ENCODE measurements around the gene SLC13A4.
"Not testable (repeated sequence)": the region's sequence is repeated elsewhere in the genome, so short reads cannot be mapped to it uniquely, and the experiment has no call there.

The SLC13A4 gene

DNA sequence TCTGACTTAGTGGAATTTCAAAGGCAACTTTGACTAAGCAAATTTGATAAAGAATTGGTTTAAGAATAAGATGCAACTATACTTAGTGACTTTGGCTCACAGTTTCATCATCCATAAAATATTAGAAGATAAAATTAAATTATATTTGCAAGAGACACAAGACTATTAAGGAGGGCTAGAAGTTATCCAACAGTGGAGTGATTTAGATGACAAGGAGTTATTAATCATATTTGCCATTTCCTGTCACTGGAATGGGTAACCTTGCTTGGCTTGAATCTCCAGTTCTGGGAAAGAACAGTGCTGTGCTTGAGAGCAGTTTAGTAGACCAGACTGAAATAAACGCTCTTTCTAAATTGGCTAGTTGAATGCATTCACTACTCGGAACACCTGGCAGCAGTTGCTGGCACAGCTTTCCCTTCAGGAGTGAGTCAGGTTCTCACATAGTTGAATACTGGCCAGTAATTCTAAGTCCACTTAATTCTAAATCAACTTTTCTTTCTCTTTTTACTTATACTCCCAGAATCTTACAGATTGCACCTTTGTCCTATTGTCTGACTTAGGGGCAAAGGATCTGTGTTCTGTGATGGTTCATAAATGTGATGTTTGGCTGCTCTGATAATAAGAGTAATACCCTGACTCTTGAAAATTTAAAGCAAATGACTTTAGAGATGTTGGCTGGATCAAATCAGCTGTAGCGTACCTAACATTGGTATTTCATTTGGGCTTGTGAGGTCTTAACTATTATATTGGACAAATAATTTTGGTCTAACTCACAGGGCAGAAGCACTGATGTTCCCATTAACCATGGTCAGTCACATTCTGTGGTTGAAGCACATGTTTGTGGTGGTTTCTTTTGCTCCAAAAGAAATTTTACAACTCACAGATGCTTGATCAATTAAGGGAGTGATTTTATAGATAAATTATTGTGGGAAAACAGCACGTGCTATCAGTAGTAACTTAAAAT lies 49.1 kb downstream of the SLC13A4 start:
- Mint-ChIP-seq H3K4me1 (peaks cover 6% of the 10 kb centered on the region), H3K27me3 (ENCODE audit: low read depth, poor library complexity) (peaks cover 4% of the 10 kb centered on the region), H3K4me3 (no peak overlapping the region), H3K36me3 (ENCODE audit: low read depth) (peaks cover 36% of the 10 kb centered on the region), H3K27ac (no peak overlapping the region), H3K9me3 (no peaks in the 10 kb centered on the region)
- TF ChIP-seq, protein P1, sequence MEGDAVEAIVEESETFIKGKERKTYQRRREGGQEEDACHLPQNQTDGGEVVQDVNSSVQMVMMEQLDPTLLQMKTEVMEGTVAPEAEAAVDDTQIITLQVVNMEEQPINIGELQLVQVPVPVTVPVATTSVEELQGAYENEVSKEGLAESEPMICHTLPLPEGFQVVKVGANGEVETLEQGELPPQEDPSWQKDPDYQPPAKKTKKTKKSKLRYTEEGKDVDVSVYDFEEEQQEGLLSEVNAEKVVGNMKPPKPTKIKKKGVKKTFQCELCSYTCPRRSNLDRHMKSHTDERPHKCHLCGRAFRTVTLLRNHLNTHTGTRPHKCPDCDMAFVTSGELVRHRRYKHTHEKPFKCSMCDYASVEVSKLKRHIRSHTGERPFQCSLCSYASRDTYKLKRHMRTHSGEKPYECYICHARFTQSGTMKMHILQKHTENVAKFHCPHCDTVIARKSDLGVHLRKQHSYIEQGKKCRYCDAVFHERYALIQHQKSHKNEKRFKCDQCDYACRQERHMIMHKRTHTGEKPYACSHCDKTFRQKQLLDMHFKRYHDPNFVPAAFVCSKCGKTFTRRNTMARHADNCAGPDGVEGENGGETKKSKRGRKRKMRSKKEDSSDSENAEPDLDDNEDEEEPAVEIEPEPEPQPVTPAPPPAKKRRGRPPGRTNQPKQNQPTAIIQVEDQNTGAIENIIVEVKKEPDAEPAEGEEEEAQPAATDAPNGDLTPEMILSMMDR (IDR thresholded peaks at IDR 0.05): no peak
- no peak for DNase-seq

DNA sequence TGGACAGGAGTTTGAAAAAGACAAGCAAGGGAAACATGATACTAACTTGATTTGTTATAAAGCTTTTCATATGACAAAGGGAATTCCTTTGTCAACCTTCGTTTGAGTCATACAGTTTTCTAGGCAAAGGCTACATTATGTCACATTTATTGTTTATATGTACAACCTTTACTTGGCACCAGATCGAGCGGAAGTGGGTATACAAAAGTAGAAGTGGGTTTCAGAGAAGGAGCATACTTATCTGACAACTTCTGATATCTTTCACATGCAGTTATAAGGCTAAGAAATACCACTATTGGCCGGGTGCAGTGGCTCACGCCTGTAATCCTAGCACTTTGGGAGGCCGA lies 54.7 kb downstream of the SLC13A4 start:
- Mint-ChIP-seq H3K27ac (peak overlapping the region; percentile 4), H3K36me3 (ENCODE audit: low read depth) (peaks cover 41% of the 10 kb centered on the region), H3K27me3 (ENCODE audit: low read depth, poor library complexity) (no peaks in the 10 kb centered on the region), H3K4me3 (no peak overlapping the region), H3K9me3 (peaks cover 7% of the 10 kb centered on the region), H3K4me1 (peaks cover 25% of the 10 kb centered on the region)
- TF ChIP-seq, protein P1 (IDR thresholded peaks at IDR 0.05): no peak
- no peak for DNase-seq

DNA sequence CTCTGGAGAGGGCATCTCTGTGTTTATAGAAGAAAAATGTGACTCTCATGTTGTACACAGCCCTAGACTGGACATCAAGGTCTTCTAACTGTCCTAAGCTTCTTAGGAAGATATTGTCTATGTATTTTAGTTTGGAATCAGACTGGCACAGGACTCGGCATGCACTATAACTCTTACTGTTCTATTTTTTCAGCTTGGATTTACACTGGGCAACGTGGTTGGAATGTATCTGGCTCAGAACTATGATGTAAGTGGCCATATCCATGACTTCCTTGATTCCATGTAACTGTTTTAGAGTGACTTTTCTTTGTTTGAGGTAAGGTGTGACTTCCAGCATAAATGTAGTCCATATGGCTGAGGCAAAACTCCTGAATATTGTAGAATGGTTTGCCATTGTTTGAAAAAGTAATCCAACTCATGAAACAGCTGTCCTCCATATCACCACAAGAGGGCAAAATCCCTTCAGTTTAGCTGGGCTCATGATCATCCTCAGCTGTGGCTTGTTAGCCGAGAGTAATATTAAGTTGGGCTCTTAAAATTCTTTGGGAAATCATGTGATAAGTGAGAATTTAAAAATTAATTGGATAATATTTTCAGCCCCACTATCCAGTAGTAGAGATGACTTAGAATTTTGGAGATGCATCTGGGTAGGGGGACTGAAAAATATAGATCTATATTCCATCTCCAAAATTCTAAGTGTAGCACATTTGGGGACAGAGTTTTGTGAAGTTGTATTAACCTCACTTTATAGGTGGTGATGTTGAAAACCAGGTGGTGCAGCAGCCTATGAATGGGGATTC lies 55.2 kb downstream of the SLC13A4 start:
- Mint-ChIP-seq H3K4me1 (peaks cover 25% of the 10 kb centered on the region), H3K27me3 (ENCODE audit: low read depth, poor library complexity) (no peaks in the 10 kb centered on the region), H3K4me3 (no peak overlapping the region), H3K9me3 (peaks cover 13% of the 10 kb centered on the region), H3K36me3 (ENCODE audit: low read depth) (peaks cover 41% of the 10 kb centered on the region), H3K27ac (peak overlapping the region; percentile 62)
- no peak for DNase-seq
- TF ChIP-seq, protein P1 (IDR thresholded peaks at IDR 0.05): peak; percentile 74

DNA sequence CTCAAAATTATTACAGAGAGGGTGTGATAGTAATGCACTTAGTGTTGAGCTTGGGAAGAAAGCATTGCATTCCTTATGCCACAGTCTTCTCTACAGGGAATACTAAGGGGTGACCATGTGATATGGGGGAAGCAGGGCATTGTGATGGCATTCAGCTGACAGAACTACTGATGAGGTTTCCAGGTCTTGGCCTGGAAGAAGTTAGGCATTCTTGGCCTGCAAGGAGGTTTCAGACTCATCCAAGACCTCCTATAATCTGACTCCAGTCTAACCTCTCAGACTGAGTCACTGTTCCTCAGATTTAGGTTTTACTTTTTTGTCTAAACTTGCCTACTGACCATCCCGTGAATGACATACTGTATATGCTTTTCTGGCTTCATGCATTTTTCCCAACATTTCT lies 57.8 kb downstream of the SLC13A4 start:
- Mint-ChIP-seq H3K27me3 (ENCODE audit: low read depth, poor library complexity) (no peaks in the 10 kb centered on the region), H3K9me3 (peaks cover 15% of the 10 kb centered on the region), H3K27ac (peak overlapping the region; percentile 28), H3K36me3 (ENCODE audit: low read depth) (peaks cover 55% of the 10 kb centered on the region), H3K4me1 (peaks cover 28% of the 10 kb centered on the region), H3K4me3 (no peak overlapping the region)
- TF ChIP-seq, protein P1 (IDR thresholded peaks at IDR 0.05): no peak
- no peak for DNase-seq

DNA sequence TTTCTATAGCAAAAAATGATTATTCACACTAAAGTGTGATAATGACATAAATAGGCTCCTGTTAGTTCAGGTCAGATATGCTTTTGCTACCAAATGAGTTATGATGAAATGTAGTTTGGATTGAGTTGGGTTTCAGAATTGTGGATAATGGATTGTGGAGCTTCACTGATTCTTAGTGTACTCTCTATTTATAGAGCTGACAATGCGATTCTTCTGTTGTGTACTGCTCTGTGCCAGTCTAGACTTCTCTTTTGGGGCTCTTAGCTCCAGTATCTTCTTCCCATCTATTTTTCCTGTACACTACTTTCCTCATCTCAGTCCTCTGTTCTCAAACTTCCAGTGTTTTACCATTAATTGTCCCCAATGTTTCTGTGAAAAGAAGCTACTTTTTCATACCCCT lies 58.2 kb downstream of the SLC13A4 start:
- TF ChIP-seq, protein P1 (IDR thresholded peaks at IDR 0.05): no peak
- peaks cover 56% of the 10 kb centered on the region for H3K36me3 Mint-ChIP-seq (ENCODE audit: low read depth)
- peaks cover 30% of the 10 kb centered on the region for H3K4me1 Mint-ChIP-seq
- no peak for DNase-seq
- H3K27ac Mint-ChIP-seq: no peak overlapping the region
- H3K27me3 Mint-ChIP-seq (ENCODE audit: low read depth, poor library complexity): no peaks in the 10 kb centered on the region
- H3K9me3 Mint-ChIP-seq: peaks cover 15% of the 10 kb centered on the region
- no peak overlapping the region for H3K4me3 Mint-ChIP-seq

DNA sequence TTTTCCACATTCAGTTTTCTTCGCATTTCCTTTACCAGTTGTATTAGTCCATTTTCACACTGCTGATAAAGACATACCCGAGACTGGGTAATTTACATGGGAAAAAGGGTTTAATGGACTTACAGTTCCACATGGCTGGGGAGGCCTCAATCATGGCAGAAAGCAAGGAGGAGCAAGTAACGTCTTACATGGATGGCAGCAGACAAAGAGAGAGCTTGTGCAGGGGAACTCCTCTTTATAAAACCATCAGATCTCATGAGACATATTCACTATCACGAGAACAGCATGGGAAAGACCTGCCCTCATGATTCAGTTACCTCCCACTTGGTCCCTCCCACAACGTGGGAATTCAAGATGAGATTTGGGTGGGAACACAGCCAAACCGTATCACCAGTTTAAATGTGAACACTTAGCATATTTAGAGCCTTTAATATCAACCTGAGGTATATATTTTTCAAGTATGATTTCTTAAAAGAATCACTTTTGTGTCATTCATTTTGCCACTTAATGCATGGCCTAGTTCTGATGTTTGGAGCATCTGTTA lies 59.1 kb downstream of the SLC13A4 start:
- Mint-ChIP-seq H3K36me3 (ENCODE audit: low read depth) (peaks cover 54% of the 10 kb centered on the region), H3K9me3 (peaks cover 15% of the 10 kb centered on the region), H3K4me1 (peaks cover 34% of the 10 kb centered on the region)
- DNase-seq; H3K27ac Mint-ChIP-seq; H3K4me3 Mint-ChIP-seq; H3K27me3 Mint-ChIP-seq (ENCODE audit: low read depth, poor library complexity): not testable (repeated sequence)

DNA sequence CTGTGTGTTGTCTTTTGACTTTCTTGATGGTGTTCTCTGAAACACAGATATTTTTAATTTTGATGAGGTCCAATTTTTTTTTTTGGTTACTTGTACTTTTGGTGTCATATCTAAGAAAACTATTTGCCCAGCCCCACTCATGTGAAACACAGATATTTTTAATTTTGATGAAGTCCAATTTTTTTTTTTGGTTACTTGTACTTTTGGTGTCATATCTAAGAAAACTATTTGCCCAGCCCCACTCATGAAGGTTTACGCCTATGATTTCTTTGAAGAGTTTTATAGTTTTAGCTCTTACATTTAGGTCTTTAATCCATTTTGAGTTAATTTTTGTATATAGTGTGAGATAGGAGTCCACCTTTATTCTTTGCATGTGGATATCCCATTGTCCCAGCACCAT lies 60.4 kb downstream of the SLC13A4 start:
- not testable (repeated sequence) for H3K27ac Mint-ChIP-seq; H3K4me3 Mint-ChIP-seq; DNase-seq; H3K27me3 Mint-ChIP-seq (ENCODE audit: low read depth, poor library complexity)
- Mint-ChIP-seq H3K4me1 (peaks cover 28% of the 10 kb centered on the region), H3K9me3 (peaks cover 15% of the 10 kb centered on the region), H3K36me3 (ENCODE audit: low read depth) (peaks cover 53% of the 10 kb centered on the region)

All from nephron progenitor cell (in vitro differentiated cells).